CMK (cell line): ENCODE measurements around the gene HOXB13.
A peak's percentile ranks its signal among the peaks of the same experiment; 100 is the strongest.
"Not testable (repeated sequence)": the region's sequence is repeated elsewhere in the genome, so short reads cannot be mapped to it uniquely, and the experiment has no call there.

ENCODE experiments used
- DNase-seq: peaks from one replicate; pipeline ENCODE4 v3.0.0-alpha.2; 2010; ENCODE audit warnings: low read depth

The HOXB13 gene

DNA sequence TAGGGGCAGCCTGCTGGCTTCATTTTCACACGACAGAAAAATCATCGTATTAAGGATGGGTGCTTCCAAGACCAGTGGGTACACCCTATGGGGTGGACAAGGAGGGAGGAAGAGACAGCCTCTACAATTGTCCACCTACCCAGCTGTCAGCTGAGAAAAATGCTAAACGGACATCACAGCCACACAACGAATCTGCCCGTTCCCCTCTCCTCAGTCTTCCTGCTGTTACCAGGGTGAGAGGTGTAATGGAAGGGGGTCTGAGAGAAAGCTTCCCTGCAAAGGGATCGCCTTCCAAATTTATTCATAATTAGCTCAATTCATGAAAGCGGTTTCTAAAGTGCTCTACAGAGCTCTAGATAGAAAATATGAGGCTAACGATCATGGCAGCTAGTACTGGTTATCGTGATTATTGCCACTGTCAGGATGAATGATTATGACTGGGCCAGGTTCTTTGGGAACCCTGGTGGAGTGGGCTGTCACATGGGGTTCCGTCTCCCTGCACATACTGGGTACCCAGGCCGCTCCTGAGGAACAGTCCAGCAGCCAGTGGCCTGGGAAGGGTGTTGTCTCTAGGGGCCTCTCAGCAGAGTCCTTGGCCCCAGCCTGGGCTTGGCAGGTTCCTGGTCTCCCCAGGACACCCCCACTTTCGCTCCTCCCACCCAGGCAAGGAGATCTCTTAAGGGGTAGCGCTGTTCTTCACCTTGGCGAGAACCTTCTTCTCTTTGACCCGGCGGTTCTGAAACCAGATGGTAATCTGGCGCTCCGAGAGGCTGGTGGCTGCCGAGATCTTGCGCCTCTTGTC is 2.2 kb downstream of the HOXB13 start:
- no peak for DNase-seq

DNA sequence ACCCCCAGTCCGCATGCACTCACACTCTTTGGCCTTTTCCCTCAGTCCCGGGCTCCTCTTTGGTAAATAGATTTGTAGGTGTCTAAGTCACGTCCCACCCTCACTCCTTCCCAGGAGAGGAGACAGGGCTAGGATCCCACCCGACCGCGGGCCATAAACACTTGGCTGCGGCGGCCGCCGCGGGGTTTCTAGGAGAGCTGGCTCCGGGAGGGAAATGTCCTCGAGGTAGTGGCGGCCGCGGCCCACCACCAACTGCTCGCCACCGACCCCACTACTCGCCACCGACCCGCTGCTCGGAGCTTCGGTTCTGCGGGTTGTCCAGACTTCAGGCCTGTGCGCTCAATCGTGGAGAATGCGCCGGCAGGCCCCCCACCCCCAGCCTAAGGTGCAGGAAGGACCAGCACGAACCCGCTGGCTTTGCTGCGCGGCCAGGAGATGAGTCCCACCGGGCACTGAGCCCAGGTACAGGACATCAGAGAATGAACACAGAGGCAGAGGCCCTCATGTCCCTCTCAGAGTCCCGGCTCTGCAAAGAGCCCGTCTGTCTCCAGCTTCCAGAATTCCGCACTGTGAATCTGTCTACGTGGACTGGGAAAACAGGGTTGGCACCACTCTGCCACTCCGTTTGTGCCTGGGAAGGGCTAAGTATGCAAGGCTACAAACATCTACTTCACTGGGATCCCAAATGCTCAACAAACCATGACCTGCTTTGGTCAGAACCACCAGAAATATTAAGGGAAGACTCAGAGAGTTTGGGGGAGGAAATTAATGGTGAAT is 3.1 kb downstream of the HOXB13 start:
- no peak for DNase-seq

DNA sequence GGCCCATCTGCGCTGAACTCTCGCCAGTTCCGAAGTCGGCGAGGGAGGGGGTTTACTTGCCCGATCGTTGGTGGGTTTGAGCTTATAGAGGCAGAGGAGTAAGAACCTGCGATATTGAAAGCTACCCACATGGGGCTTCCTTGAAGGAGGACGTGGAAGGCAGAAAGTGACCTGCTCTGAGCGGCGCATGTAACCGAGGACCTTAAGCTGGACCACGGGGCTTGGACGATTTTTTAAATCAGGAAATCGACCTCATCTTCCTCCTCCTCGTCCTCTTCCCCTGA is 3.6 kb downstream of the HOXB13 start:
- DNase-seq, result no peak

DNA sequence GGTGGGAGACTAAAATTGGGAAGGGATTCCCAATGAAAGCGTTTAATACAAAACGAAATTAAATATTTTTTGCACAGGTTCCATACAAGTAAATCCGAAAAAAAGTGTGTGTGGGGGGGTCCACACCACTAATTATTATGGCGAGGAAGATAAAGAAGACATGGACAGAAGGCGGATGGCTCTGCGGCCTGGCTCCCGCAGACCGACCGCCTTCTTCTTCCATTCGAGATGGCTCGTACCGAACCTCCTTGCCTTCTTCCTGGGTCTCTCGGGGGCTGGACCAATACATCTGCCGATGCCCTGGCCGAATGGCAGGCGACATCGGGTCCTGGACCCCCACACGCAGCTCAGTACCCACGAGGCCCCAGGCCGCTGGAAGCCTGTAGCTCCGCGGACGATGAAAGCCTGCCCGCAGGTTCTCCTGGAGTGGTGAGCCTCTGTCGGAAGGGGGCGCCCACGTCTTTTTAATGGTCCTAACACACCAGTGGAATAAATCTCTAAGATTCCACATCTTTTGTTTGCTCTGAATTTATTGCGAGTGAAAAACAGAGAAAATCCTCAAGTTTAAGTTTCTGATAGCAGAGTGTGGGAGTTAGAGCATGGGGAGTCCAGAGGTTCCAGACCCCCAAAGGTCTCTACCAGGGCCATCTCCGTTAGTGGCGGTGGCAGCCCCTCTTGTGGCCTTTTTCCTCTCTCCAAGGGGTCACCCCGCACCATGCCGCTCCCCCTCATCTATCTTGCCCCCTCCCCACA is 4.1 kb downstream of the HOXB13 start:
- peak; percentile 18 for DNase-seq

DNA sequence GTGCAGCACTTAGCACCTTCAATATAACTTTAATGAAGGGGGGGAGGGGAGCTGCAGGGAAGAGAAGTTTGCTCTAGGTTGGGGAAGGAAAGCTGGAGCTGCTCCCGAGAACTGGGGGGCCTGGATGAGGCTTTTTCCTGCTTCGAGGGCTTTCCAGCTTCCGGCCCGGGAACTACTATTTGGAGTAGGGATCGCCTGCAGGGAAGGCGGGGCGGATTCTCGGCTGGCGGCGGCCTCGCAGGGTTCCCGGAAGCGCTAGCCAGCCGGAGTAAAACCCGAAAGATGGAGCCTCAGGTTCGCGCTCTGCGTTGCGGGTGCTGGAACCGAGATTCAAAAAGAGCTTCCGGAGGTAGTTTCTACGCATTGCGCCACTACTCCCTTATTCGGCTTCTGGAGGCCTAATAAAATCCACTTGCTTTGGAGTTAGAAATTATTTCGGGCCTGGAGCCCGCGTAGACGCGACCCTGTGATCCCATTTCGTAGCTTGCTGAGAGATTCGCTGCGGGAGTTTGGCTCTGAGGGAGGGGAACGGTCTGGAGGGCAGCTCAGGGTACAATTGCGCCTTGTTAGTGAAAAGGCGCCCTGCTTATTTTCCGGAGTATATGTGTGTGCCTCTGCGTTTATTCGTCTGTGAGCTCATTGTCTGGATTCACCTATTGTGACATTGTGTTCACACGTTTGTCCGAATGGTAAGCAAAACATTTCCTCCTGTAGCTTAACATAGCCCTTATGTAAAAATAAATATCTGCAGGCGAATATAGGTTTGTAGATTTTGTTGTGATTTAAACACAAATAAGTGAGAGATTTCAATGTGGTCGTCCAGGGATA is 4.9 kb downstream of the HOXB13 start:
- DNase-seq, result no peak

DNA sequence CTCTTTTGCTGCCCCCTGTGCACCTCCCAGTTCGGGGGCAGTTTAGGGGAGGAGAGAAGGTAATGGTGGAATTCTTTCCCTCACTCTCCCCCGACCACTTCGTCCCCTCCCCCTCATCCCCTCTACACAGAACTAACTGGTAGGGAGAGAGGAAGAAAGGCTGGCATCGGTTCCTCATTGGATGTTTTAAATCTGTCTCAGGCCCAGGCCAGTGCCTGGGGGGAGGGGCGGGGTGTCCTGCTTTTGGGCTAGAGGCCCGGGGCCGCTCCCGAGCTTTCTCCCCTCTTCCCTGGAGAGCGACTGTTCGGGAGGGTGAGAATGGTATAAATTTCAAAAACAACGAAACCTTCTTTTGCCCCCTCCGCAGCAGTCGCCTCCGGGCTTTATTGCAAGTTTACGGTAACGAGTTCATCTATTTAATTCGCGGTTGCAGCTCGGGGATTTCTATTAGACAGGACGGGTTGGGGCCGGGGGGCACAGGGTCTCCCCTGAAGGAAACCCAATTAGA is 5.6 kb downstream of the HOXB13 start, which contains the start of gene PRAC2:
Gene PRAC2, plus strand, starts transcription at position 271 of the 508 bp plus-strand sequence. CDS start 1,226 bp downstream, outside the sequence.
- no peak for DNase-seq

DNA sequence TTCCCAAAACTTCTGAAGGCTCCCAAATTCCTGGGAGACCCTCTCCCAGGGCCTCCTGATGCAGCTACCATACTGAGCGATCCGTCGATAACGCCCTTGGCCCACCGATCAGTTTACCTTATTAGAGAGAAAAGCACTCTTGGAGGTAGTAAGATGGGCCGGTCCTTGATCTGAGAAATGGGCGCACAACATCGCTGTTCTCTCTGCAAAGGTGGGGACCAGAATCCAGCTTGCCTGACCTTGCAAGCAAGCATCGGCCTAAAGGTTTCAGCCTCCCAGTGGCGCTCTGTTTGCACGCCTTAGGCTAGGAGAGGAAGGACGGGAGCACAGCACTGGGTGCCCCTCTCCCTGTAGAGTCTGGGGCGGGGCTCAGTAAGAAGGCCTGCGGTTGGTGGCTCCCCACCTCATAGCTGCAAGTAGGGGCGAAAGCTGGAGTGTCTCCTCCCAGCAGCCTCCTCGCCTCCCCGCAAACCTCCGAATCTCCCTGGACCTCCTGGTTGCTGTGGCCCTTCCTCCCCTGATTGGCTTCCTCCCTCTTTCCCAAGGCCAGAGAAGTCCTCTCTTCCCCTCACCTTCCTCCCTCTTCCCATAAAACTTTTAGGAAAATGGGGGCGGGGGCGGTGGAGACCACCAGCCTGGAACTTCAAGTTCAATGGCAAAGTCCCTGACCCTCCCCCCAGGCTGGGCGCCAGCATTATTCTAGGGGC is 6.2 kb downstream of the HOXB13 start, which contains the start of gene PRAC1:
Gene PRAC1, minus strand, starts transcription at position 318 of the 707 bp plus-strand sequence. Its CDS starts 126 bp downstream, at position 192.
- DNase-seq, result no peak

DNA sequence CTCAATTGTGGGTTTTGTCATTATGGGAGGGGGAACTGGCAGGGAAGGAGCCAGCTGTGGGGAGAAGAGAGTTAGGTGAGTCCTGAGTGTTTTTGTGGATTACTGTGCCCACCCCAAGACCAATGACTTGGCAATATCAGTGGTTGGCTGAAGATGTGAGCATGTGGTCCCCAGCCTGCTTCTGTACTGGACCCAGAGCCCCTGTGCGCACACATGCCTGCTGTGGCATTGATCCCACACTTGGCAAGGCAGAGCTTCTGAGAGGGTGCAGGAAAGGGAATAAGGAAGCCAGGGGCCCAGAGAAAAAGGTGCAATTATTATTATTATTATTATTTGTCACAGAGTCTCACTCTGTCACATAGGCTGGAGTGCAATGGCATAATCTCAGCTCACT is 7.5 kb downstream of the HOXB13 start:
- DNase-seq, result no peak

DNA sequence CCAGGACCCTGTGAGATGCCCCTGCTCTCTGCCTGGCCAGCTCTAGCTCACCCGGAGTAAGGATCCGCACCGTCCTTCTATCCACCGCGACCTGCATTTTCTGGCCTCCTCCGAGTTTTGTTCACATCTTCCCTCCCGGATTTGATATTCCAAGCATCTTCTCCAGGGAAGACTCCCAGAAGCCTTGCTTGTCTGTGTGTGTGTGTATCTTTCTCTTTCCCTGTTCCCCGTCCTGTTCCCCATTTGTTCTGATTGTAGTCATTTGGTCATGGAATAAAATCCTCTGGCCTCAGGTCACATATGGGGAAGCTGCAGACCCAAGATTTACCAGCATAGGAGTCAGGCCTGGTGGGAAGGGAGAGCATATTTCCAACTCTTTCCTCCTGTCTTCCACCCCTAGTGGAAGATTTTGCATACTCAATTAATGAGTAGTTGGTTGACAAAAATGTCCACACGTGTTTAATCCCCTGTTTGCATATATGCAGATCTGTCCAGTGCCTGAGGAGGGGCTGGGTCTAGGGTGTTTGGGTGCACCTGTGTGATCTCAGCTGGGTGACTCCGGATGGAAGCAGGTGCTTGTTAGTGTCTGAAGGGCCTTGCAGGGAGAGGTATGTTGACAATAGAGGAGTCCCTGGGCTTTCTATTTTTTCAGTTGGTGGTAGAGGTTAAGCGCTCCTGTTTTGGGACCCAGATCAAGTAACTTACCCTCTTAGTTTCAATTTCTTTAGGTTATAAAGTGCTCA is 8.1 kb downstream of the HOXB13 start:
- DNase-seq, result no peak

DNA sequence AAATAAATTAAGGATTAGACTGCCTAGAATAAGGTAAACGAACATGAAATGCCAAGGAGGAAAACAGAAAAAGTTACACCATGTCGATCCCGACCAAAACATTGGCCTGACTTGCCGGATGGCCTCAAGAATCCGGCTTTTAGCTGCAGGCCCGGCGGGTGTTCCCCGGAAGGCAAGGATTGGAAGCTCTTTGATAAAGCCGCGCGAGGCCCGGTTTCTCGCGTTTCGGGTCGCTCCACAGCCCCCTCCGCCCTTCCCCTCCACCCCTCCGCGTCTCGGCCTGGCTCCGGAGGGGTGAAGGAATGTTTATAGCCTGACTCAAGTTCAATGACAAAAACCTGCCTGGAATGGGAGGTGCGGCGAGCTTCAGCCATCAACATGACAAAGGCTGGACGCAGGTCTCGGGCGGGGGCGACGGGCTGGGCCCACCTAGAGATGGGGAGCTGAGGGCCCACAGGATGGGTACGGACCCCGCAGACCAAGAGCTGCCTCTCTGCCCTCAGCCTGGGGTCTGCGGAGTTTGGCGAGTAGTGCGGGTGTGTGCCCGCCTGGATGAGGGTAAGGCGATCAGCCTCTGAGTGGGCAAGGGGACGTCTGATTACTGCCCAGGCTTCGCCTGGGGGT is 8.8 kb downstream of the HOXB13 start:
- no peak for DNase-seq

DNA sequence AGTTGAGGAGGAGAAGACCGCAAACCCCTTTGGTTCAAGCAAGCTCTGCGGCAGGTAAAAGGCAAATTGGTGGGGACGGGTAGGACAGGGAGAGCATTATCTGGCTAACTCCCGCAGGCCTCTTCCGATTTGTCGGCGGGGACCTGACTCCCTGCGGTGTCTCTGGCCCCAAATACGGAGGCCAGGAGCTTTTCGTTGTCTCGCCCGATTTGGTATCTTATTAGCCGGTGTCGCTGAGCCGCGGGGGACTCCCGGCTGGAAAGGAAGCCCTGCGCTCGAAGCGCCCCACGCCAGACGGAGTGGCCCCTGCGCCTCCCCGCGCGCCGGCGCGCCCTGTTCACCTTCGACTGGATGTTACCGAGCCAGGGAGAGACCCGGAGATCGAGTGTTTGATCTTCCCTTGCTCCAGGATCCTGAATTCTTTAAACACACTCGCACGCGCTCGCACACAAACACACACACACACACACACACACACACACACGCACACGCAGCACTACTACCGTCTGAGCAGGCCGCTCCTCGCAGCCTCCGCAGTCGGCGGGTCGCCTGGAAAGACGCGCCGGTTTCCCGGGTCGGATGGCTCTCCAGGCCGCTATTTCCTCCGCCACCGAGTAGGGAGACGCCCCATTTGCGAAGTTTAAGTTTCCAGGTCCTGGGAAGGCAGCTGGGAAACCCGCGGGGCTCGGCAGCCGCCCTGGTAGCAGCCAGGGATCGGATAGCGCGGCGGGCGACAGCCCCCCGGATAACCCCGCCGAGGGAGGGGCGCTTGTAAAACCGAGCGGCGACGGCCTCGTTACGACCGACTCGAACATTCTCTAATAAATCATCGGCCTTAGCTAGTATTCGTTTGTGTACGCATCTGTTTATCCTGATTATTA is 9.5 kb downstream of the HOXB13 start:
- DNase-seq, result no peak

DNA sequence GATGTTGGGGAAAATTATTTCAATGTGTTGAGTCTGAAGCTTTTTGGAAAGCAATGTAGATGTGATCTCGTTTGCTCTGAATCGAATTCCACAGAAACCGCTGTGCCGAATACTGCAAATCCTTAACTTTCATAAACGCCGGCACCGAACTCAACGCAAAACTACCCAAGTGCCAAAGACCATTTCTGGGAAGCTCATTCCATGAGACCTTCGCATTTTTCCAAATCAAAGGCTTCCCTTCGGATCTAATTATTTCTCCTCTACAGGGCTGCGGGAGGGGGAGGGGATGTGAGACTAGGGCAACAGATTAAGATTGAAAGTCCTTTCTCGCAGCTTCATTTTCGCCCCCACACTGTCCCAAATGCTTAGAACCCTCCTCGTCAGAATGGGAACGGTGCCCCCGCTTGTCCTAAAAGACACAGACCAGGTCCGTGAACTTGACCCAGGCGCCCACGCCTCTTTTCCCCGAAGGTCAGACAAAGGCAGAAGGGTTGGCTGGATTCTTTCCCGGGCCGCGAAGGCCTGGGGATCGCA is 10.3 kb downstream of the HOXB13 start:
- no peak for DNase-seq

DNA sequence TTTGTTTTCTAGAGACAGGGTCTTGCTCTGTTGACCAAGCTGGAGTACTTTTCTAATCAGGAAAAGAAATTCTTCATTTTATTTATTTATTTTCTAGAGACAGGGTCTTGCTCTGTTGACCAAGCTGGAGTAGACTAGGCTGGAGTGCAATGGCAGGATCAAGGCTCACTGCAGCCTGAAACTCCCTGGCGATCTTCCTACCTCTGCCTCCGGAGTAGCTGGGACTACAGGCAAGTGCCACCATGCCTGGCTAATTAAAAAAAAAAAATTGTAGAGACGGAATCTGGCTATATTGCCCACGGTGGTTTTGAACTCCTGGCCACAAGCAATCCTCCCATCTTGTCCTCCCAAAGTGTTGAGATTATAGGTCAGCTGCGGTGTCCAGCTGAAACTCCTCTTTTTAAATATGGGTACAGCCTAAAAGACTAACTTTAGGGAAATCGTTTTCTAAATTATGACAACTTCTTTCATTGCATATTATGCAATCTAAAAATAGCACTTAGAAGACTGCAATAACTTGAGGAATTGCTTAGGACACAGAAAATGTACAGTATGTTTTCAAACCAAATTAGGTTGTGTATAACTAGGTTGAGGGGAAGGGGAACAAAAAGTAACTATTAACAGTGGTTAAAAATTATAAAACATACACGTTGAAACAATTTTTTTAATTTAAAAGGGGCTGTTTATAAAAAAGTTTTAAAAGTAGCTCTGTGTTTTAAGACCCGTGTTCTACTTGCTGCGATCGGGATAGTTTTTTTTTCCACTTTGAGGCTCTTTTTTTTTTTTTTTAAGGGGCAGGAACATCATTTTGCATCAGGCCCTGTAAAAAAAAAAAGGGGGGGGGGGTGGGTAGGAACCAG is 11.0 kb downstream of the HOXB13 start:
- no peak for DNase-seq

DNA sequence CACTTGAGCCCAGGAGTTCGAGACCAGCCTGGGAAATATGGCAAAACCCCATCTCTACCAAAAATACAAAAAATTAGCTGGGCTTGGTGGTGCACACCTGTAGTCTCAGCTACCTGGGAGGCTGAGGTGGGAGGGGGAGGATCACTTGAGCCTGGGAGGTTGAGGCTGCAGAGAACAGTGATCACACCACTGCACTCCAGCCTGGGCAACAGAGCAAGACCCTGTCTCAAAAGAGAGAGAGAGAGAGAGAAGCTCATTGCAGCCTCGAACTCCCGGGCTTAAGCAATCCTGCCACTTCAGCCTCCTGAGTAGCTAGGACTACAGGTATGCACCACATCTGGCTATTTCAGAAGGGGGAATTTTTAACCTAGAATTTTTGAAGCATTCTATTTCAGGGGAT is 12.0 kb downstream of the HOXB13 start:
- not testable (repeated sequence) for DNase-seq

DNA sequence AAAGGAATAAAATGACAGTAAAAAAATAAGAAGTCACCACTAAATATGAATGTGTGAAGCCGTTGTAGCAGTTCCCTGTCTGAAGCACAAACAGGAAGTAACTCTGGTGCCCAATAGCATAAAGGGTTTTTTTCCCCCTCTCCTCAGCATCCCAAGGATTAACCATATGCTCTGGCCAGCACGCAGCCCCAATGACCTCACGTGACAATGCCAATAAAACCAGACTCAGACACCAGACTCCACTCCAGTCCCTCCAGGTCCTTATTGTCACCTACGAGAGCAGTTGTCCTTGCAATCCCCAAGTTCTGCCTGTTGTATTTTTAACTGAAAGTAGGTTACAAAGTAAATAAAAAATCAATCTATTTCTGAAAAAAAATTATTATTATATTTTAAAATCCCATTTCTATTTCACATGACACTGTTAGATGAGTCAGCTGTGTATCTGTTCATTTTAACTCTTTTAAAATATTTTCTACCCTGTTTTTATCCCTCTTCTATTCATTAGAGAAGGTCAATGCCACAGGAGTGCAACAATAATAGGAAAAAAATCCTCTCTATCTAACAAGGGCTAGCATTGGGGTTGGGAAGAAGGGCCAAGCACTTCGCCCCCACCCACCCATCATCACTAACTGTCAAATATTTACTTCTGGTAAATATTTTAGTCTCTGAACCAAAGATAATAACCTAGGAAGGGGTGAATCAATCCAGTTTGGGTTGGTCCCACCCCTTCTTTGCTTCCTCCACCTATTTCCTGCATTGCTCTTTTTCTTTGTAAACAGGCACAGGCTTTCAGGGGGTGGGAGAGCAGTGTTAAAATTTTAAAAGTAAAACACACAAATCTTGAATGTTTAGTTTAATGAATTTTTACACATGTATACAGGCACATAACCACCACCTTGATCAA is 12.8 kb downstream of the HOXB13 start:
- no peak for DNase-seq

DNA sequence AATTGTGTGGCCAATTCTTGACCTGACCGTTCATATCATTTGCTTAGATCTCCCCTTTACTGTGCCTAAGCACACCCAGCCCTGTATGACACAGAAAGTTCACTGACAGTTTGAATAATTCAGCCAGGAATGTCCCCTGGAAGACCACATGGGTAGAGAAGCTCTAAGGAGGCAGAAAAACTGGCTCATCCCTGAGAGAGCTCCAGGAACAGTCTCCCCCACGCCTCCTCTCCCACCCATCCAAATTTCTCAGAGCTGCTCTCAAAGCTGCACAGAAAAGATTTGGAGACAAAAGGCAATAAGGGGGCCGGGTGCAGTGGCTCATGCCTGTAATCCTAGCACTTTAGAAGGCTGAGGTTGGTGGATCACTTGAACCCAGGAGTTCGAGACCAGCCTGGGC is 17.4 kb downstream of the HOXB13 start:
- DNase-seq, result no peak
